Neural cell (in vitro differentiated cells): ENCODE results near the gene IGFBPL1. TPM values are rescaled to one million over a fixed set of nuclear protein-coding genes. Genes with fewer than 3 reads are reported as not detected.

Experiments used
- H2AFZ ChIP-seq: fragments of 200-600, 300-800 bp; sonication (generic), shearing (Covaris generic); 2 replicates; pipeline ENCODE4 v1.6.0; 2014; ENCODE audit warnings: low read depth, mild to moderate bottlenecking, antibody characterized with exemption, low read length, moderate library complexity
- H3F3A ChIP-seq: fragments of 200-600 bp; shearing (Covaris generic); 2 replicates; pipeline ENCODE4 v1.6.1; 2016; ENCODE audit warnings: mild to moderate bottlenecking, moderate library complexity, mixed read lengths, antibody characterized with exemption, low read length; ENCODE audit not compliant: insufficient read depth, poor library complexity, severe bottlenecking
- H3K27ac ChIP-seq: fragments of 200-600, 300-800 bp; sonication (generic), shearing (Covaris generic); 2 replicates; pipeline ENCODE4 v1.5.1; 2014; ENCODE audit warnings: mild to moderate bottlenecking, low read length, moderate library complexity
- H3K27me3 ChIP-seq: fragments of 300-800, 200-600 bp; sonication (generic), shearing (Covaris generic); 2 replicates; pipeline ENCODE4 v1.6.0; 2014; ENCODE audit warnings: mild to moderate bottlenecking, low read depth, low read length, moderate library complexity; ENCODE audit not compliant: insufficient read depth
- H3K36me3 ChIP-seq: fragments of 300-800, 200-600 bp; sonication (generic), shearing (Covaris generic); 2 replicates; pipeline ENCODE4 v1.5.1; 2014; ENCODE audit warnings: mild to moderate bottlenecking, antibody characterized with exemption, low read length, moderate library complexity; ENCODE audit not compliant: insufficient read depth
- H3K4me2 ChIP-seq: fragments of 300-800, 200-600 bp; sonication (generic), shearing (Covaris generic); 2 replicates; pipeline ENCODE4 v1.6.0; 2014; ENCODE audit warnings: mild to moderate bottlenecking, low read length
- H3K4me3 ChIP-seq: fragments of 300-800, 200-600 bp; sonication (generic), shearing (Covaris generic); 2 replicates; pipeline ENCODE4 v1.5.1; 2014; ENCODE audit warnings: mild to moderate bottlenecking, low read length, moderate library complexity
- H3K79me2 ChIP-seq: fragments of 200-600 bp; shearing (Covaris generic); replicated peaks from 2 replicates; pipeline ENCODE4 v1.6.0; 2014; ENCODE audit warnings: mild to moderate bottlenecking, low read length, moderate library complexity; ENCODE audit not compliant: insufficient read depth
- H3K9ac ChIP-seq: fragments of 300-800, 200-600 bp; sonication (generic), shearing (Covaris generic); 2 replicates; pipeline ENCODE4 v1.6.1; 2016; ENCODE audit warnings: mild to moderate bottlenecking, low read length, mixed read lengths
- H3K9me2 ChIP-seq: fragments of 200-600 bp; shearing (Covaris generic); 2 replicates; pipeline ENCODE4 v1.6.1; 2016; ENCODE audit warnings: mild to moderate bottlenecking, low read length, mixed read lengths; ENCODE audit not compliant: insufficient read depth
- H3K9me3 ChIP-seq: fragments of 200-600, 300-800 bp; sonication (generic), shearing (Covaris generic); 2 replicates; pipeline ENCODE4 v1.6.1; 2016; ENCODE audit warnings: mild to moderate bottlenecking, mixed run types, low read length, moderate library complexity, mixed read lengths
- H4K20me1 ChIP-seq: fragments of 200-600 bp; shearing (Covaris generic); 2 replicates; pipeline ENCODE4 v1.6.1; 2016; ENCODE audit warnings: mild to moderate bottlenecking, mixed run types; ENCODE audit not compliant: insufficient read depth
- EP300 ChIP-seq: fragments of 450-650 bp; conservative IDR thresholded peaks from 2 replicates; pipeline ENCODE4 v1.6.1; 2014; ENCODE audit warnings: antibody characterized with exemption, mild to moderate bottlenecking, moderate library complexity; ENCODE audit not compliant: poor library complexity, severe bottlenecking
- EZH2 ChIP-seq: fragments of 200-600, 300-800 bp; shearing (Covaris generic), sonication (generic); IDR thresholded peaks from 2 replicates; pipeline ENCODE4 v1.6.1; 2014; ENCODE audit warnings: antibody characterized with exemption, low read length, borderline replicate concordance, mild to moderate bottlenecking; ENCODE audit not compliant: insufficient read depth, poor library complexity, severe bottlenecking
- MXI1 ChIP-seq: fragments of 450-650 bp; conservative IDR thresholded peaks from 2 replicates; pipeline ENCODE4 v1.6.1; 2014; ENCODE audit warnings: antibody characterized with exemption, mild to moderate bottlenecking; ENCODE audit not compliant: poor library complexity, severe bottlenecking
- POLR2AphosphoS5 ChIP-seq: IDR thresholded peaks from 2 replicates; pipeline ENCODE4 v1.6.1; 2012
- RAD21 ChIP-seq: fragments of 450-650 bp; conservative IDR thresholded peaks from 2 replicates; pipeline ENCODE4 v1.6.1; 2014; ENCODE audit warnings: antibody characterized with exemption, mild to moderate bottlenecking, moderate library complexity
- SMC3 ChIP-seq: fragments of 450-650 bp; conservative IDR thresholded peaks from 2 replicates; pipeline ENCODE4 v1.6.1; 2014; ENCODE audit warnings: antibody characterized with exemption, mild to moderate bottlenecking, moderate library complexity; ENCODE audit not compliant: poor library complexity
- TAF1 ChIP-seq: IDR thresholded peaks from 2 replicates; pipeline ENCODE4 v1.6.1; 2012; ENCODE audit warnings: low read depth
- polyA plus RNA-seq: library from polyadenylated mRNA; depleted of rRNA; stranded (reverse); fragments of >200 nt; gene quantifications from 2 replicates; pipeline ENCODE4 v1.2.3, GENCODE V29; 2014
- TF ChIP-seq, protein P1 (sequence below): IDR thresholded peaks from 2 replicates; pipeline ENCODE4 v1.6.1; 2012; ENCODE audit warnings: borderline replicate concordance
- TF ChIP-seq, protein P2 (sequence below): fragments of 450-650 bp; IDR thresholded peaks from 2 replicates; pipeline ENCODE4 v1.5.1; 2014; ENCODE audit warnings: antibody characterized with exemption, mild to moderate bottlenecking, moderate library complexity; ENCODE audit not compliant: poor library complexity, severe bottlenecking

Gene IGFBPL1
- polyA plus RNA-seq, 1 donor from 2014 or later: 372 TPM

DNA sequence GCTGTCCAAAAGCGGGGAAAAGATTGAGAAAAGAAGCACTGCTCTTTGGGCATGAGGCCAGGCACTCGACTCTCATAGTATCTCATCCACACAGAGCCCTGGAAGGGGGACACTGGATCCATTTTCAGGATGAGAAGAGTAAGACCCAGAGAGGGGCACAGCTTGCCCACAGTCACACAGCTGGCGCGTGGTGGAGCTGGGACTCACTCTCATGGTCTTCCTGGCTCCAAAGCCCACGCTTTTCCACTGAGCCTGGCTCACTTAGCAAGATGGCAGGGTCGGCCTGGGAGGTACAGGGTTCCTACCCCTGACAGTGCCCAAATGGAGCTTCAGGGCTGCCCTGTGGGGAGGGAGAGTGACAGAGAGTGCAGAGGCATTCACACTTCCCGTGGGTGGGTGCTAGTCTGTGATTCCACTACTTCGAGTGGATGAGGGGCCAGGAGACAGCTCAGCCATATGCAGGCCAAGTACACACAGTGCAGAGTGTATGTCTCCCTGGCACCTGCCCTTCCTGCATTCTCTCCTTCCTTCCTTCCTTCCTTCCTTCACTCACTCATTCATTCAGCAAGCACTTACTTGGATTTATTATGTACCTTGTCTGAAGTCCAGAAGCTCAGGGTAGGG is 18.3 kb upstream of the IGFBPL1 start:
- H3K27me3 ChIP-seq: no peaks in the 10 kb centered on the region
- no peaks in the 10 kb centered on the region for H3F3A ChIP-seq
- H3K4me2 ChIP-seq: no peak overlapping the region
- no peaks in the 10 kb centered on the region for H3K9me3 ChIP-seq
- no peak overlapping the region for H3K4me3 ChIP-seq
- no peak for TF ChIP-seq EZH2
- no peak for TF ChIP-seq RAD21
- TF ChIP-seq EP300: no peak
- TF ChIP-seq, protein P1, sequence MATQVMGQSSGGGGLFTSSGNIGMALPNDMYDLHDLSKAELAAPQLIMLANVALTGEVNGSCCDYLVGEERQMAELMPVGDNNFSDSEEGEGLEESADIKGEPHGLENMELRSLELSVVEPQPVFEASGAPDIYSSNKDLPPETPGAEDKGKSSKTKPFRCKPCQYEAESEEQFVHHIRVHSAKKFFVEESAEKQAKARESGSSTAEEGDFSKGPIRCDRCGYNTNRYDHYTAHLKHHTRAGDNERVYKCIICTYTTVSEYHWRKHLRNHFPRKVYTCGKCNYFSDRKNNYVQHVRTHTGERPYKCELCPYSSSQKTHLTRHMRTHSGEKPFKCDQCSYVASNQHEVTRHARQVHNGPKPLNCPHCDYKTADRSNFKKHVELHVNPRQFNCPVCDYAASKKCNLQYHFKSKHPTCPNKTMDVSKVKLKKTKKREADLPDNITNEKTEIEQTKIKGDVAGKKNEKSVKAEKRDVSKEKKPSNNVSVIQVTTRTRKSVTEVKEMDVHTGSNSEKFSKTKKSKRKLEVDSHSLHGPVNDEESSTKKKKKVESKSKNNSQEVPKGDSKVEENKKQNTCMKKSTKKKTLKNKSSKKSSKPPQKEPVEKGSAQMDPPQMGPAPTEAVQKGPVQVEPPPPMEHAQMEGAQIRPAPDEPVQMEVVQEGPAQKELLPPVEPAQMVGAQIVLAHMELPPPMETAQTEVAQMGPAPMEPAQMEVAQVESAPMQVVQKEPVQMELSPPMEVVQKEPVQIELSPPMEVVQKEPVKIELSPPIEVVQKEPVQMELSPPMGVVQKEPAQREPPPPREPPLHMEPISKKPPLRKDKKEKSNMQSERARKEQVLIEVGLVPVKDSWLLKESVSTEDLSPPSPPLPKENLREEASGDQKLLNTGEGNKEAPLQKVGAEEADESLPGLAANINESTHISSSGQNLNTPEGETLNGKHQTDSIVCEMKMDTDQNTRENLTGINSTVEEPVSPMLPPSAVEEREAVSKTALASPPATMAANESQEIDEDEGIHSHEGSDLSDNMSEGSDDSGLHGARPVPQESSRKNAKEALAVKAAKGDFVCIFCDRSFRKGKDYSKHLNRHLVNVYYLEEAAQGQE: no peak
- TF ChIP-seq TAF1: no peak
- no peak for TF ChIP-seq SMC3
- no peak for TF ChIP-seq MXI1
- TF ChIP-seq, protein P2, sequence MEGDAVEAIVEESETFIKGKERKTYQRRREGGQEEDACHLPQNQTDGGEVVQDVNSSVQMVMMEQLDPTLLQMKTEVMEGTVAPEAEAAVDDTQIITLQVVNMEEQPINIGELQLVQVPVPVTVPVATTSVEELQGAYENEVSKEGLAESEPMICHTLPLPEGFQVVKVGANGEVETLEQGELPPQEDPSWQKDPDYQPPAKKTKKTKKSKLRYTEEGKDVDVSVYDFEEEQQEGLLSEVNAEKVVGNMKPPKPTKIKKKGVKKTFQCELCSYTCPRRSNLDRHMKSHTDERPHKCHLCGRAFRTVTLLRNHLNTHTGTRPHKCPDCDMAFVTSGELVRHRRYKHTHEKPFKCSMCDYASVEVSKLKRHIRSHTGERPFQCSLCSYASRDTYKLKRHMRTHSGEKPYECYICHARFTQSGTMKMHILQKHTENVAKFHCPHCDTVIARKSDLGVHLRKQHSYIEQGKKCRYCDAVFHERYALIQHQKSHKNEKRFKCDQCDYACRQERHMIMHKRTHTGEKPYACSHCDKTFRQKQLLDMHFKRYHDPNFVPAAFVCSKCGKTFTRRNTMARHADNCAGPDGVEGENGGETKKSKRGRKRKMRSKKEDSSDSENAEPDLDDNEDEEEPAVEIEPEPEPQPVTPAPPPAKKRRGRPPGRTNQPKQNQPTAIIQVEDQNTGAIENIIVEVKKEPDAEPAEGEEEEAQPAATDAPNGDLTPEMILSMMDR: no peak
- no peak for TF ChIP-seq POLR2AphosphoS5
- no peaks in the 10 kb centered on the region for H3K9me2 ChIP-seq
- no peaks in the 10 kb centered on the region for H4K20me1 ChIP-seq
- H3K27ac ChIP-seq: no peak overlapping the region
- no peak overlapping the region for H3K9ac ChIP-seq
- no peak overlapping the region for H2AFZ ChIP-seq
- H3K36me3 ChIP-seq: peaks cover 8% of the 10 kb centered on the region
- no peaks in the 10 kb centered on the region for H3K79me2 ChIP-seq

DNA sequence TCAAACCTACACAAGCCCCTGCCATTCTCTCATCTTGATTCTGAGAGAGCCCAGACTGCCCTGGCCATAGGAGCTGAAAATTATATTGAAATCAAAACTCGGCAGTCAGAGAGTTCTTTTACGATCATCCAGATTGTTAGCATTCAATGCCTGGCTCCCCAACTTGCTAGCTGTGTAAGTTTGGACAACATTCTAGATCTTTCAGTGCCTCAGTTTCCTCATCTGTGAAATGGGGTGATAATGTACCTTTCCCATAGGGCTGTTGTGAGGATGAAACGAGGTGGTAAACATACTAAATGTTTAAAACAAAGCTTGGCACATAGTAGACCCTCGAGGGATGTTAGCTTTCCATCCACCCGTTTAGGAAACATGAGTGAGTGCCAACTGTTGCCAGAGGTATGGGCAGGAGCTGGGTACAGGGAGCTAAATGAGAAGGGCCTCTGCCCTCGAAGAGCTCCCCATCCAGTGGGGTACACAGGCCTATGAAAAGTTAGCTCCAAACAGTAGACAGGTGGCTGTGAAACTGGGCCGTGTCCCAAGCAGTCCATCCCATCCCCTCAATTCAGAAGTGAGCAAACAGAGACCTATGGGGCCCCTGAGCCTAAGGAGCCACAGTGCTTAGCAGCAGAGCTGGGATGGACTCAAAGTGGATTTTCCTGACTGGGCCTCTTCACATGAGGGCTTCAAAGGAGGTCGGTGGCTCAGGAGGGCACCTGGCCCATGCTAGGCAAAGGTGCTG is 17.3 kb upstream of the IGFBPL1 start:
- Histone ChIP-seq H3K79me2 (no peaks in the 10 kb centered on the region), H3F3A (no peaks in the 10 kb centered on the region), H3K9me2 (no peaks in the 10 kb centered on the region), H3K27me3 (no peaks in the 10 kb centered on the region), H3K9me3 (no peaks in the 10 kb centered on the region), H3K4me2 (no peak overlapping the region), H2AFZ (no peak overlapping the region), H3K27ac (no peak overlapping the region), H3K4me3 (no peak overlapping the region), H3K36me3 (peaks cover 8% of the 10 kb centered on the region), H4K20me1 (no peaks in the 10 kb centered on the region), H3K9ac (no peak overlapping the region)
- TF ChIP-seq, protein P1: no peak
- TF ChIP-seq SMC3 (no peak), EP300 (no peak)
